ENCODE measurements around the gene GSTM4. TPM values are rescaled to one million over a fixed set of nuclear protein-coding genes. Genes with fewer than 3 reads are reported as not detected.

The GSTM4 gene
- total RNA-seq, 1 experiment from 2014 or later = 31.2 TPM

DNA sequence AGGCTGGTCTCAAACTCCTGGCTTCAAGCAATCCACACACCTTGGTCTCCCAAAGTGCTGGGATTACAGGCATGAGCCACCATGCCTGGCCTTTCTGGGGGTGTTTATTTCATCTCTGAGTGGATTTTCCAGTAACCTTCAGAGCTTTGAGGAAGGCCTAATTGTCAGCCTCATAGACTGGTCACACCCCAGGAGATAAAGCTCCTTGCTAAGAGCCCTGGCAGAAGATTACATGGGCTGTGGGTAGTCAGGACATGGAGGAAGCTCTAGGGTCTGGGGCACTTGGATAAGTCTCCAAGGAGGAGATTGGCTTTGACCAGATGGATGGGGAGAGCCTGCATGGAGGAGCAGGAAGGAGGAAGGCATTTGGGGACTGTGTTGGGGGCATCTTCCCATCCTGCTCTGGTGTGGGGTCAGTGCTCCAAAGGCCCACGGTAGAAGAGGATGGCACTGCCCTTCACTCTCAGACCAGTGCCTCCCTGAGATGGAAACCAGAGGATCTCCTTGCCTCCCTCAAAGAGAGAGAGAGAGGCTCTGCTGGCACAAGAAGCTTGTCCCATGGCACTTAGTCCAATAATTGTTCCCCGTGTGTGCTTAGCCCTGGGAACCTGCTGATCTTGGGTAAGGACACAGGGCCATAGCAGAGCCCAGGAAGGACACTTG lies 14.7 kb upstream of the GSTM4 start:
- Histone ChIP-seq H3K27me3 (ENCODE audit: control insufficient read depth, insufficient read depth, low read length) (peaks cover 3% of the 10 kb centered on the region), H3K4me3 (ENCODE audit: insufficient read depth, low read depth, low read length) (no peak overlapping the region), H3K36me3 (replicated peaks; ENCODE audit: control insufficient read depth, insufficient read depth, low read length) (no peaks in the 10 kb centered on the region)
- peak; percentile 2 for DNase-seq

GRCh38 chr1:109641861-109642260 lies 14.0 kb upstream of the GSTM4 start:
- no peak overlapping the region for H3K4me3 ChIP-seq (ENCODE audit: insufficient read depth, low read depth, low read length)
- peak; percentile 1 for DNase-seq
- H3K36me3 ChIP-seq (replicated peaks; ENCODE audit: control insufficient read depth, insufficient read depth, low read length) = no peaks in the 10 kb centered on the region
- peaks cover 3% of the 10 kb centered on the region for H3K27me3 ChIP-seq (ENCODE audit: control insufficient read depth, insufficient read depth, low read length)

DNA sequence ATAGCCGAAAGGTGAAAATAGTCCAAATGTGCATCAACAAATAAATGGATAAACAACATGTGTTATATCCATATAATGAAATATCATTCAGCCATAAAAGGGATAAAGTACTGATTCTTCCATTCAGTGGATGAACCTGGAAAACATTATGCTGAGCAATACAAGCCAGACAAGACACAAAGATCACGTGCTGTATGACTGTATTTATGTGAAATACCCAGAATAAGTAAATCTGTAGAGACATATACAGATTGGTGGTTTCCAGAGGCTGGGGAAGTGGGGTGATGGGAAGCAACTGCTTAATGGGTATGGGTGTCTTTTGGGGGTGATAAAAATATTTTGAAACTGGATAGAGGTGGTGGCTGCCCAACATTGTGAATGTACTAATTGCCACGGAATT lies 13.3 kb upstream of the GSTM4 start:
- no peaks in the 10 kb centered on the region for H3K36me3 ChIP-seq (replicated peaks; ENCODE audit: control insufficient read depth, insufficient read depth, low read length)
- H3K27me3 ChIP-seq (ENCODE audit: control insufficient read depth, insufficient read depth, low read length) = peaks cover 3% of the 10 kb centered on the region
- DNase-seq = no peak
- H3K4me3 ChIP-seq (ENCODE audit: insufficient read depth, low read depth, low read length) = no peak overlapping the region

GRCh38 chr1:109643385-109644230 lies 12.3 kb upstream of the GSTM4 start:
- peak; percentile 95 for DNase-seq
- peaks cover 3% of the 10 kb centered on the region for H3K27me3 ChIP-seq (ENCODE audit: control insufficient read depth, insufficient read depth, low read length)
- no peak overlapping the region for H3K4me3 ChIP-seq (ENCODE audit: insufficient read depth, low read depth, low read length)
- no peaks in the 10 kb centered on the region for H3K36me3 ChIP-seq (replicated peaks; ENCODE audit: control insufficient read depth, insufficient read depth, low read length)

DNA sequence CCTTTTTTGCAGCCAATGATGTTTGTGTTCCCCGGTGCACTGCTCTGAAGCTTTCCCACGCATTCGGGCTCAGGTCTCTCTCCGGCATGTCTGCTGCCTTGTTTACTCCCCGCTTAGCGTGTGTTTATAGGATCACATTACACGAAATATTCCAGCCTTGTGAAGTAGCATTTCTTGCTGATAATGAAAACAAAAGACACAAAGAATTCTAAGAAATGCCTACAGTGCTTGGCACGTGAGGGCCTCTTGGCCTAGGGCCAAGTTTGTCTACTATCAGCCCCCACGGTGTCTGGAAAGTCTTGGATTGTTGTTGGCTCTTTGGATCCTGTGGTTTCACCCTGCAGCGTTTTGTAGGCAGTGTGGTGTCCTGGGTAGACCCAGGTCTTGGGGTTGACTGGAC lies 11.2 kb upstream of the GSTM4 start:
- Histone ChIP-seq H3K27me3 (ENCODE audit: control insufficient read depth, insufficient read depth, low read length) (peaks cover 3% of the 10 kb centered on the region), H3K4me3 (ENCODE audit: insufficient read depth, low read depth, low read length) (no peak overlapping the region), H3K36me3 (replicated peaks; ENCODE audit: control insufficient read depth, insufficient read depth, low read length) (no peaks in the 10 kb centered on the region)
- DNase-seq = no peak

DNA sequence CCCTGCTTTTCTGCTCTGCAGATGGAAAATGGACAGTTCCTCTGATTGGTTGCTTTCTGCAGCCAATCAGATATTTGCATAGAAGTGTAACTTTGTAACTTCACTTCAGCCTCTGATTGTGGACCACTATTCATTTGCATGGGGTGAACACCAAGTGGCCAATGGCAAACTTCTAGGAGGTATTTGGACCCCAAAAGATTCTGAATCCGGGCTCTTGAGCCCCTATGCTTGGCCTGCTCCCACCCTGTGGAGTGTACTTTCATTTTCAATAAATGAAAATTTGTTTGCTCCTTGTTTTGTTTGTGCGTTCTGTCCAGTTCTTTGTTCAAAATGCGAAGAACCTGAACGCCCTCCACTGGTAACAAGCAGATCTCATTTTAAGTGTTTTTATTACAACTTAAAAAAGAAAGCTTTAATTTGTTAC lies 6.4 kb upstream of the GSTM4 start:
- H3K4me3 ChIP-seq (ENCODE audit: insufficient read depth, low read depth, low read length) = no peak overlapping the region
- no peaks in the 10 kb centered on the region for H3K36me3 ChIP-seq (replicated peaks; ENCODE audit: control insufficient read depth, insufficient read depth, low read length)
- peaks cover 7% of the 10 kb centered on the region for H3K27me3 ChIP-seq (ENCODE audit: control insufficient read depth, insufficient read depth, low read length)
- peak; percentile 3 for DNase-seq

GRCh38 chr1:109650609-109651008 lies 5.3 kb upstream of the GSTM4 start:
- Histone ChIP-seq H3K27me3 (ENCODE audit: control insufficient read depth, insufficient read depth, low read length) (peaks cover 10% of the 10 kb centered on the region), H3K4me3 (ENCODE audit: insufficient read depth, low read depth, low read length) (no peak overlapping the region), H3K36me3 (replicated peaks; ENCODE audit: control insufficient read depth, insufficient read depth, low read length) (no peaks in the 10 kb centered on the region)
- peak; percentile 0 for DNase-seq

GRCh38 chr1:109652402-109652801 lies 3.5 kb upstream of the GSTM4 start:
- H3K4me3 ChIP-seq (ENCODE audit: insufficient read depth, low read depth, low read length) = no peak overlapping the region
- DNase-seq = peak; percentile 1
- no peaks in the 10 kb centered on the region for H3K36me3 ChIP-seq (replicated peaks; ENCODE audit: control insufficient read depth, insufficient read depth, low read length)
- peaks cover 11% of the 10 kb centered on the region for H3K27me3 ChIP-seq (ENCODE audit: control insufficient read depth, insufficient read depth, low read length)

- peaks cover 11% of the 10 kb centered on the region for H3K27me3 ChIP-seq (ENCODE audit: control insufficient read depth, insufficient read depth, low read length)
- no peaks in the 10 kb centered on the region for H3K36me3 ChIP-seq (replicated peaks; ENCODE audit: control insufficient read depth, insufficient read depth, low read length)
- peak; percentile 1 for DNase-seq
- H3K4me3 ChIP-seq (ENCODE audit: insufficient read depth, low read depth, low read length) = no peak overlapping the region
Measured at GRCh38 chr1:109653306-109653705, 2.6 kb upstream of the GSTM4 start.

DNA sequence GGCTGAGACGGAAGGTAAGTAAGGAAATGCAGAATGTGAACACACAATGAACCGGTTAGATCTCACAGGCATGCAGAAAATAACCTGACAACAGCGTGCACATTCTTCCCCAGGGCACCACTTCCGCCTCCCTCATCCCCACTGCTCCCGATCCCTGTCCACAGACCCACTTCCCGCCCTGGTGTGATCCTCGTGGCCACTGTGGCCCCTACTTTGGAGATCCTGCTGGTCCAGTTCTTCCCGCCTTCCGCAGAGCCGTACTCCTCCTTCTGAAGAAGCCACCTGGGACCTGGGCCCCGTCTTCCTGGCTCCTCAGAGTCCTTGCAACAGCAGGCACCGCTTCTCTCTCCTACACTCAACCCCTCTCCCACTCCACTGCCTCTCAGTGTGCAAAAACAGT lies 1.4 kb upstream of the GSTM4 start:
- H3K36me3 ChIP-seq (replicated peaks; ENCODE audit: control insufficient read depth, insufficient read depth, low read length) = no peaks in the 10 kb centered on the region
- no peak overlapping the region for H3K4me3 ChIP-seq (ENCODE audit: insufficient read depth, low read depth, low read length)
- H3K27me3 ChIP-seq (ENCODE audit: control insufficient read depth, insufficient read depth, low read length) = peaks cover 11% of the 10 kb centered on the region
- DNase-seq = no peak

DNA sequence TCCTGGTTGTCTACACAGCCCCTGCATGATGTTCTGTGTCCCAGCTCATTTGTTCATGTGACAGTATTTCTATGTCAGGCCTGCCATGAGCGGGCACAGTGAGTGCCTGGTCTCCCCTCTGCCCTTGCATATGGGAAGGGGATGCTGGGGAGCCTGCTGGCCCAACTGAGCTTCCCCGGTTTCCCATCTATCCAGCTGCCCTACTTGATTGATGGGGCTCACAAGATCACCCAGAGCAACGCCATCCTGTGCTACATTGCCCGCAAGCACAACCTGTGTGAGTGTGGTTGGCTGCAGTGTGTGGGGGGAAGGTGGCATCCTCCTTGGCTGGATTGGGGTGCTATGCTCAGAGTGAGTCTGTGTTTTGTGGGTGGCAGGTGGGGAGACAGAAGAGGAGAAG lies 1.5 kb downstream of the GSTM4 start:
- Histone ChIP-seq H3K4me3 (ENCODE audit: insufficient read depth, low read depth, low read length) (no peak overlapping the region), H3K36me3 (replicated peaks; ENCODE audit: control insufficient read depth, insufficient read depth, low read length) (no peaks in the 10 kb centered on the region), H3K27me3 (ENCODE audit: control insufficient read depth, insufficient read depth, low read length) (peaks cover 9% of the 10 kb centered on the region)
- DNase-seq = no peak

DNA sequence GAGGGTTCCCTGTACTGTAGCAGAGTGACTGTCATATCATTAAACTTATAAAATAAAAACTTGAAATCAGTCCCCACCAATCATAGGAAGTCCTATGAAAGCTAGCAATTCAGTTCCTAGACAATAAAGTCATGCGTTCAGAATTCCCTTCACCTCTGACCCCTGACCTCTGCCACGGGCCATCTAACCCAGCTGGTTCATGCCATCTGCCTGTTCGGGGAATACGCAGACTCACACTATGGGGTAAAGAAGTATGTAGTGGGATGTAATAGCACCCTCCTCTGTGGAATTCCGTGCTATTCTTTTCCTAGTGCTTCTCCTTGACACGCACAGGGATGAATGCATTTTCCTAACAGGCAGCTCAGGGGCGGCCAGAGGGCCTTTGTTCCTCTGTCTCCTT lies 2.1 kb downstream of the GSTM4 start:
- Histone ChIP-seq H3K4me3 (ENCODE audit: insufficient read depth, low read depth, low read length) (no peak overlapping the region), H3K27me3 (ENCODE audit: control insufficient read depth, insufficient read depth, low read length) (peaks cover 8% of the 10 kb centered on the region), H3K36me3 (replicated peaks; ENCODE audit: control insufficient read depth, insufficient read depth, low read length) (no peaks in the 10 kb centered on the region)
- no peak for DNase-seq

- Histone ChIP-seq H3K4me3 (ENCODE audit: insufficient read depth, low read depth, low read length) (no peak overlapping the region), H3K36me3 (replicated peaks; ENCODE audit: control insufficient read depth, insufficient read depth, low read length) (no peaks in the 10 kb centered on the region), H3K27me3 (ENCODE audit: control insufficient read depth, insufficient read depth, low read length) (peaks cover 8% of the 10 kb centered on the region)
- DNase-seq = no peak
Measured at GRCh38 chr1:109658533-109659042, 2.7 kb downstream of the GSTM4 start.

DNA sequence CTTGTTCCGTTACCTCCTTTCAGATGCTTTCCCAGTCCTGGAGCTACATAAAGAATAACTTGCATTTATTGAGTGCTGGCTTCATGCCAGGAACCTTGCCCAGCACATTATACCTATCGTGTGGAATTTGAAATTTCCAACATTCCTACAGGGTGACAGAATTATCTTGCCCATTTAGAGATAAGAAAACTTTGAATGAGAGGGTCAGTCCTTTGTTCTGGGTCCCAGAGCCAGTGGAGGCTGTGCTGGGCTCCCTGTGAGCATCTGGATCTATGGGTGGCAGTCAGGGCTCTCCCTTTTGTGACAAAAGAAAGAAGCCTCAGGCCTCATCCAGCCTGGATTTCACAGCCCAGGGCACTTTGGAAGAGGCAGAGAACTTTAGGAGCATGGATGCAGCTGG lies 3.2 kb downstream of the GSTM4 start:
- Histone ChIP-seq H3K4me3 (ENCODE audit: insufficient read depth, low read depth, low read length) (no peak overlapping the region), H3K27me3 (ENCODE audit: control insufficient read depth, insufficient read depth, low read length) (peaks cover 8% of the 10 kb centered on the region), H3K36me3 (replicated peaks; ENCODE audit: control insufficient read depth, insufficient read depth, low read length) (no peaks in the 10 kb centered on the region)
- DNase-seq = no peak
